H9 (cell line): ENCODE measurements around the gene CASTOR1. TPM values are rescaled to one million over a fixed set of nuclear protein-coding genes. Genes with fewer than 3 reads are reported as not detected.

ENCODE experiments used
- DNase-seq: peaks from one replicate; pipeline ENCODE4 v3.0.0-alpha.2; 2017
- H2AFZ ChIP-seq: one replicate; pipeline ENCODE4 v1.6.1; 2013; ENCODE audit warnings: mild to moderate bottlenecking, low read length, control low read depth, moderate library complexity
- H2AK5ac ChIP-seq: 2 replicates; pipeline ENCODE4 v1.6.1; 2013; ENCODE audit warnings: low read length, control low read depth, mixed read lengths; ENCODE audit not compliant: insufficient read length
- H2BK120ac ChIP-seq: one replicate; pipeline ENCODE4 v1.6.1; 2013; ENCODE audit warnings: low read depth, mild to moderate bottlenecking, low read length, control low read depth, inconsistent platforms; ENCODE audit not compliant: poor library complexity, severe bottlenecking
- H2BK12ac ChIP-seq: 2 replicates; pipeline ENCODE4 v1.6.1; 2013; ENCODE audit warnings: low read length, control low read depth, mixed read lengths, low read depth; ENCODE audit not compliant: insufficient read length
- H2BK15ac ChIP-seq: 2 replicates; pipeline ENCODE4 v1.6.1; 2013; ENCODE audit warnings: low read depth, low read length, control low read depth
- H2BK20ac ChIP-seq: one replicate; pipeline ENCODE4 v1.6.1; 2013; ENCODE audit warnings: low read depth, mild to moderate bottlenecking, low read length, control low read depth, inconsistent platforms; ENCODE audit not compliant: poor library complexity, severe bottlenecking
- H2BK5ac ChIP-seq: 2 replicates; pipeline ENCODE4 v1.6.1; 2013; ENCODE audit warnings: low read length, control low read depth, mixed read lengths; ENCODE audit not compliant: insufficient read length
- H3K14ac ChIP-seq: 2 replicates; pipeline ENCODE4 v1.6.1; 2013; ENCODE audit warnings: low read length, control low read depth; ENCODE audit not compliant: insufficient read depth
- H3K18ac ChIP-seq: 2 replicates; pipeline ENCODE4 v1.6.1; 2013; ENCODE audit warnings: low read depth, mild to moderate bottlenecking, mixed read lengths, low read length, control low read depth; ENCODE audit not compliant: insufficient read length
- H3K23ac ChIP-seq: 2 replicates; pipeline ENCODE4 v1.6.1; 2013; ENCODE audit warnings: low read length, control low read depth, mixed read lengths, low read depth; ENCODE audit not compliant: insufficient read length
- H3K23me2 ChIP-seq: 2 replicates; pipeline ENCODE4 v1.6.1; 2013; ENCODE audit warnings: low read depth, mild to moderate bottlenecking, mixed read lengths, low read length, control low read depth; ENCODE audit not compliant: insufficient read length, poor library complexity, severe bottlenecking
- H3K27ac ChIP-seq: 2 replicates; pipeline ENCODE4 v1.5.1; 2013; ENCODE audit warnings: low read length, control low read depth, mixed read lengths, low read depth; ENCODE audit not compliant: insufficient read length
- H3K27me3 ChIP-seq: 2 replicates; pipeline ENCODE4 v1.6.1; 2013; ENCODE audit warnings: low read length, control low read depth, inconsistent platforms; ENCODE audit not compliant: insufficient read depth
- H3K4ac ChIP-seq: 2 replicates; pipeline ENCODE4 v1.6.1; 2013; ENCODE audit warnings: low read depth, mild to moderate bottlenecking, control low read depth, inconsistent platforms, low read length, moderate library complexity
- H3K4me1 ChIP-seq: 2 replicates; pipeline ENCODE4 v1.6.1; 2013; ENCODE audit warnings: low read length, control low read depth, inconsistent platforms; ENCODE audit not compliant: insufficient read depth
- H3K4me2 ChIP-seq: 2 replicates; pipeline ENCODE4 v1.6.1; 2013; ENCODE audit warnings: low read length, control low read depth, mixed read lengths; ENCODE audit not compliant: insufficient read length, insufficient read depth
- H3K56ac ChIP-seq: 2 replicates; pipeline ENCODE4 v1.6.1; 2013; ENCODE audit warnings: low read depth, mild to moderate bottlenecking, mixed read lengths, low read length, control low read depth; ENCODE audit not compliant: insufficient read length
- H3K79me1 ChIP-seq: 2 replicates; pipeline ENCODE4 v1.6.1; 2013; ENCODE audit warnings: low read depth, mild to moderate bottlenecking, moderate library complexity, low read length, control low read depth, inconsistent platforms; ENCODE audit not compliant: insufficient read depth, poor library complexity, severe bottlenecking
- H3K79me2 ChIP-seq: 2 replicates; pipeline ENCODE4 v1.6.1; 2013; ENCODE audit warnings: low read length, control low read depth, inconsistent platforms; ENCODE audit not compliant: insufficient read depth
- H3K9ac ChIP-seq: 2 replicates; pipeline ENCODE4 v1.6.1; 2013; ENCODE audit warnings: low read length, control low read depth, mixed read lengths; ENCODE audit not compliant: insufficient read length; ENCODE audit errors: extremely low read depth
- H3K9me3 ChIP-seq: one replicate; pipeline ENCODE4 v1.6.1; 2013; ENCODE audit warnings: low read depth, low read length, inconsistent platforms; ENCODE audit not compliant: control insufficient read depth
- H3T11ph ChIP-seq: one replicate; pipeline ENCODE4 v1.6.1; 2013; ENCODE audit warnings: mild to moderate bottlenecking, low read length, control low read depth, inconsistent platforms
- H4K20me1 ChIP-seq: one replicate; pipeline ENCODE4 v1.6.1; 2013; ENCODE audit not compliant: control insufficient read depth, insufficient read length, insufficient read depth
- H4K5ac ChIP-seq: 2 replicates; pipeline ENCODE4 v1.6.1; 2013; ENCODE audit warnings: low read depth, mild to moderate bottlenecking, mixed read lengths, low read length, control low read depth; ENCODE audit not compliant: insufficient read length
- H4K8ac ChIP-seq: replicated peaks from 2 replicates; pipeline ENCODE4 v1.6.1; 2013; ENCODE audit warnings: low read length, control low read depth, mixed read lengths, low read depth; ENCODE audit not compliant: insufficient read length
- H4K91ac ChIP-seq: 2 replicates; pipeline ENCODE4 v1.6.1; 2013; ENCODE audit warnings: low read depth, mild to moderate bottlenecking, moderate library complexity, mixed read lengths, low read length, control low read depth; ENCODE audit not compliant: insufficient read length
- H3K27ac Mint-ChIP-seq, 3 experiments: 2 replicates in 2 of 3; 3 replicates in 1 of 3; pipeline ENCODE4 v1.8.0; 2020 to 2021; ENCODE audit warnings: mixed read lengths in 3 of 3, mild to moderate bottlenecking in 1 of 3, moderate library complexity in 1 of 3
- H3K27me3 Mint-ChIP-seq: 2 replicates; pipeline ENCODE4 v1.8.0; 2021; ENCODE audit warnings: low read depth, mild to moderate bottlenecking, moderate library complexity, mixed read lengths
- H3K36me3 Mint-ChIP-seq, 3 experiments: 2 replicates in 2 of 3; 3 replicates in 1 of 3; pipeline ENCODE4 v1.8.0; 2020 to 2021; ENCODE audit warnings: low read depth in 3 of 3, mixed read lengths in 3 of 3; ENCODE audit not compliant: insufficient read depth in 1 of 3
- H3K4me1 Mint-ChIP-seq, 2 experiments: 2 replicates each; pipeline ENCODE4 v1.8.0; 2020; ENCODE audit warnings: mixed read lengths in 2 of 2
- H3K4me3 Mint-ChIP-seq, 2 experiments: 2 replicates in 1 of 2; 3 replicates in 1 of 2; pipeline ENCODE4 v1.8.0; 2020 to 2021; ENCODE audit warnings: mild to moderate bottlenecking in 2 of 2, mixed read lengths in 2 of 2, moderate library complexity in 1 of 2
- H3K9me3 Mint-ChIP-seq, 2 experiments: 2 replicates in 1 of 2; 3 replicates in 1 of 2; pipeline ENCODE4 v1.8.0; 2020; ENCODE audit warnings: mild to moderate bottlenecking in 2 of 2, mixed read lengths in 2 of 2, moderate library complexity in 1 of 2
- CTCF ChIP-seq: fragments of 200-600 bp; sonication (generic); conservative IDR thresholded peaks from 3 replicates; pipeline ENCODE4 v1.8.0; 2021; ENCODE audit warnings: antibody characterized with exemption, mild to moderate bottlenecking
- WGBS: extraction: QIAGEN DNeasy Blood & Tissue Kit; methylation state at CpG from one replicate; pipeline ENCODE4 v1.1.7; 2013; ENCODE audit warnings: missing lambda C conversion rate, low lambda C conversion rate, mixed read lengths; ENCODE audit not compliant: insufficient read length; ENCODE audit errors: extremely low coverage; 5-methylcytosine and 5-hydroxymethylcytosine counted together
- total RNA-seq: library from RNA; stranded (reverse); gene quantifications from 2 replicates; pipeline ENCODE4 v1.2.1, GENCODE V29; 2021

Gene CASTOR1
- total RNA-seq, 1 experiment from 2014 or later, result 8.8 TPM

DNA sequence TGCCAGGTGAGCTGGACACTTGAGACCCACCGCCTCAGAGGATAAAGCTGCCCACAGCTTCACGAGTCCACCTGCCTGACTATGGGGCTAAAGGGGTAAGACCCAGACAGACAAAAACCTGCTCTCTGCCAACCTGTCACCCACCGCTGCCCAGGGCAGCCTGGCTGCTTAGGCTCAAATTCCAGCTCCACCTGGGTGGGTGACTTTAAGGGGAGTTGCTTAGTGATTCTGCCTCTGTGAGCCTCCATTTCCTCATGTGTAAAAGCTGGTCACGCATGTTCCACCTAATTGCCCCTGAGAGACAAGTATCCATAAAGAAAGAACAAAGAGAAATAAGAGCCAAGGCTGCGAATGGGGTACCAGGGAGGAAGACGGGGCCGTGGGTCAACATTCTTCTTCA, 3.7 kb upstream of the CASTOR1 start:
- H3K27ac ChIP-seq, result no peak overlapping the region
- peaks cover 5 to 16% of the 10 kb centered on the region in 2 experiments for H3K4me1 Mint-ChIP-seq
- H4K8ac ChIP-seq, result no peak overlapping the region
- no peaks in the 10 kb centered on the region; the same call in 1 of the 2 replicates for H3K4me1 ChIP-seq
- no peak overlapping the region for H2AK5ac ChIP-seq
- H4K91ac ChIP-seq, result no peak overlapping the region
- H2BK15ac ChIP-seq, result no peak overlapping the region
- no peak overlapping the region for H2BK5ac ChIP-seq
- H3K4me2 ChIP-seq, result no peak overlapping the region
- H3K9me3 ChIP-seq, result no peaks in the 10 kb centered on the region
- no peak for TF ChIP-seq CTCF
- H3K79me1 ChIP-seq, result no peaks in the 10 kb centered on the region
- no peak overlapping the region for H2BK12ac ChIP-seq
- no peak overlapping the region for H3K4me3 Mint-ChIP-seq
- WGBS, result no CpG with 5 or more reads among the region's 7 CpGs
- no peak overlapping the region for H2AFZ ChIP-seq
- H3K27me3 Mint-ChIP-seq, result no peaks in the 10 kb centered on the region
- no peak overlapping the region for H4K5ac ChIP-seq
- no peak overlapping the region for H3K4ac ChIP-seq
- no peak overlapping the region for H3K18ac ChIP-seq
- H4K20me1 ChIP-seq, result no peaks in the 10 kb centered on the region
- no peak overlapping the region for H2BK20ac ChIP-seq
- H3K36me3 Mint-ChIP-seq, result peaks cover 4 to 12% (median 5%) of the 10 kb centered on the region in 3 experiments; a peak in 5 of 7 replicates
- H3K23me2 ChIP-seq, result peaks cover 8% of the 10 kb centered on the region
- no peak overlapping the region for H3T11ph ChIP-seq
- H3K23ac ChIP-seq, result no peak overlapping the region
- H3K14ac ChIP-seq, result no peak overlapping the region
- H3K27me3 ChIP-seq, result no peaks in the 10 kb centered on the region
- no peak overlapping the region for H3K9ac ChIP-seq
- no peak overlapping the region for H3K56ac ChIP-seq
- no peak for DNase-seq
- H3K27ac Mint-ChIP-seq, result no peak overlapping the region; a peak in 1 of 7 replicates
- no peaks in the 10 kb centered on the region for H3K9me3 Mint-ChIP-seq
- no peaks in the 10 kb centered on the region for H3K79me2 ChIP-seq
- H2BK120ac ChIP-seq, result no peak overlapping the region
